Measurements from ENCODE around the gene PSEN1. TPM values are rescaled to one million over a fixed set of nuclear protein-coding genes. Genes with fewer than 3 reads are reported as not detected.

Gene PSEN1
- total RNA-seq, 4 donors from 2014 or later: 46.5 to 90.9 (median 62.0) TPM

- no peak overlapping the region for H3K27ac ChIP-seq
- no peaks in the 10 kb centered on the region for H3K36me3 ChIP-seq
Observed at GRCh38 chr14:73238941-73239340, 102.6 kb downstream of the PSEN1 start.

GRCh38 chr14:73239393-73240241 lies 103.3 kb downstream of the PSEN1 start:
- Histone ChIP-seq H3K27me3 (peaks cover 7% of the 10 kb centered on the region), H3K4me3 (peak overlapping the region; percentile 72), H3K27ac (peak overlapping the region; percentile 59), H3K36me3 (no peaks in the 10 kb centered on the region), H3K4me1 (peaks cover 65% of the 10 kb centered on the region), H3K9me3 (no peaks in the 10 kb centered on the region)
- WGBS: 12% methylated on average over 18 of the region's 48 CpGs
- DNase-seq (ENCODE audit: low spot score in 2 of 2): peak; percentile 62 to 78
- TF ChIP-seq POLR2AphosphoS5 (IDR thresholded peaks at IDR 0.05) (no peak), CTCF (IDR thresholded peaks at IDR 0.05) (no peak), POLR2A (IDR thresholded peaks at IDR 0.05) (no peak)

More at GRCh38 chr14:73238941-73239340, 102.6 kb downstream of the PSEN1 start:
- 59% methylated on average over 11 of the region's 11 CpGs for WGBS
- TF ChIP-seq POLR2AphosphoS5 (IDR thresholded peaks at IDR 0.05) (no peak), CTCF (IDR thresholded peaks at IDR 0.05) (no peak), POLR2A (IDR thresholded peaks at IDR 0.05) (no peak), EP300 (IDR thresholded peaks at IDR 0.05) (no peak)
- Histone ChIP-seq H3K4me3 (peak overlapping the region; percentile 72), H3K27me3 (peaks cover 7% of the 10 kb centered on the region), H3K4me1 (peaks cover 65% of the 10 kb centered on the region), H3K9me3 (no peaks in the 10 kb centered on the region)
- no peak for DNase-seq (ENCODE audit: low spot score in 2 of 2)

GRCh38 chr14:73240816-73241480 lies 104.6 kb downstream of the PSEN1 start:
- no peaks in the 10 kb centered on the region for H3K9me3 ChIP-seq
- TF ChIP-seq POLR2AphosphoS5 (IDR thresholded peaks at IDR 0.05) (no peak), CTCF (IDR thresholded peaks at IDR 0.05) (no peak), POLR2A (IDR thresholded peaks at IDR 0.05) (no peak), EP300 (IDR thresholded peaks at IDR 0.05) (no peak)
- peaks cover 7% of the 10 kb centered on the region for H3K27me3 ChIP-seq
- no peak overlapping the region for H3K4me3 ChIP-seq
- 68% methylated on average over 5 of the region's 10 CpGs for WGBS
- H3K36me3 ChIP-seq: no peaks in the 10 kb centered on the region
- peaks cover 68% of the 10 kb centered on the region for H3K4me1 ChIP-seq
- DNase-seq (ENCODE audit: low spot score in 2 of 2): peak in 1 of 2 donors; percentile 66
- H3K27ac ChIP-seq: no peak overlapping the region

- no peaks in the 10 kb centered on the region for H3K36me3 ChIP-seq
- H3K4me3 ChIP-seq: no peak overlapping the region
- H3K27me3 ChIP-seq: peaks cover 7% of the 10 kb centered on the region
- H3K27ac ChIP-seq: peak overlapping the region; percentile 34
- no peaks in the 10 kb centered on the region for H3K9me3 ChIP-seq
- peak in 1 of 2 donors; percentile 74 for DNase-seq (ENCODE audit: low spot score in 2 of 2)
- WGBS: 58% methylated on average over 6 of the region's 19 CpGs
- no peak for TF ChIP-seq POLR2AphosphoS5 (IDR thresholded peaks at IDR 0.05)
- TF ChIP-seq POLR2A (IDR thresholded peaks at IDR 0.05): no peak
- H3K4me1 ChIP-seq: peaks cover 68% of the 10 kb centered on the region
Observed at GRCh38 chr14:73241481-73242165, 105.3 kb downstream of the PSEN1 start.

GRCh38 chr14:73242357-73242901 lies 106.1 kb downstream of the PSEN1 start:
- no peaks in the 10 kb centered on the region for H3K9me3 ChIP-seq
- no peak for TF ChIP-seq POLR2A (IDR thresholded peaks at IDR 0.05)
- TF ChIP-seq POLR2AphosphoS5 (IDR thresholded peaks at IDR 0.05): no peak
- TF ChIP-seq EP300 (IDR thresholded peaks at IDR 0.05): no peak
- no peak for TF ChIP-seq CTCF (IDR thresholded peaks at IDR 0.05)
- H3K27me3 ChIP-seq: peaks cover 7% of the 10 kb centered on the region
- 43% methylated on average over 6 of the region's 6 CpGs for WGBS
- DNase-seq (ENCODE audit: low spot score in 2 of 2): no peak
- H3K27ac ChIP-seq: peak overlapping the region; percentile 34
- no peaks in the 10 kb centered on the region for H3K36me3 ChIP-seq
- H3K4me3 ChIP-seq: no peak overlapping the region
- H3K4me1 ChIP-seq: peaks cover 61% of the 10 kb centered on the region

Measured in suprapubic skin (tissue), 4 donors.